C4-2B (cell line): ENCODE results near the gene GALNTL6.

Experiments
- CTCF ChIP-seq: fragments of 450-650 bp; conservative IDR thresholded peaks from 2 replicates; pipeline ENCODE4 v1.5.1; 2017; ENCODE audit warnings: mild to moderate bottlenecking
- ZFX ChIP-seq: fragments of 450-650 bp; IDR thresholded peaks from 2 replicates; pipeline ENCODE4 v1.6.1; 2017

- TF ChIP-seq CTCF = no peak
- no peak for TF ChIP-seq ZFX
These were observed 1061.7 kb downstream of the GALNTL6 start for GRCh38 chr4:172874944-172875343.
